ENCODE measurements around the gene GAS2L1.
A peak's percentile ranks its signal among the peaks of the same experiment; 100 is the strongest.

The GAS2L1 gene

GRCh38 chr22:29310065-29310862 lies 3.8 kb downstream of the GAS2L1 start:
- DNase-seq: peak; percentile 60

GRCh38 chr22:29310863-29311339 lies 4.5 kb downstream of the GAS2L1 start:
- DNase-seq: peak; percentile 84

GRCh38 chr22:29311464-29312217 lies 5.2 kb downstream of the GAS2L1 start:
- DNase-seq: peak; percentile 57

- DNase-seq: peak; percentile 61
Measured at GRCh38 chr22:29312218-29313125, 6.0 kb downstream of the GAS2L1 start.

- DNase-seq: peak; percentile 64
Measured at GRCh38 chr22:29313126-29313575, 6.7 kb downstream of the GAS2L1 start.

- DNase-seq: no peak
Measured at GRCh38 chr22:29313576-29314466, 7.4 kb downstream of the GAS2L1 start.

- no peak for DNase-seq
Measured at GRCh38 chr22:29314537-29315285, 8.3 kb downstream of the GAS2L1 start.

- no peak for DNase-seq
Measured at GRCh38 chr22:29315286-29316140, 9.1 kb downstream of the GAS2L1 start, which contains the start of gene RASL10A. TSS of gene RASL10A (minus strand) at chr22:29315697. CDS start at chr22:29315246, 451 bp downstream.

GRCh38 chr22:29316141-29316828 lies 9.8 kb downstream of the GAS2L1 start:
- no peak for DNase-seq

GRCh38 chr22:29317827-29318454 lies 11.5 kb downstream of the GAS2L1 start:
- no peak for DNase-seq

GRCh38 chr22:29319072-29319471 lies 12.6 kb downstream of the GAS2L1 start:
- no peak for DNase-seq

- no peak for DNase-seq
Measured at GRCh38 chr22:29320546-29320945, 14.1 kb downstream of the GAS2L1 start.

GRCh38 chr22:29323641-29324040 lies 17.2 kb downstream of the GAS2L1 start:
- DNase-seq: no peak

- no peak for DNase-seq
Measured at GRCh38 chr22:29325356-29325755, 18.9 kb downstream of the GAS2L1 start.

- no peak for DNase-seq
Measured at GRCh38 chr22:29325785-29326315, 19.4 kb downstream of the GAS2L1 start.

- no peak for DNase-seq
Measured at GRCh38 chr22:29326481-29326880, 20.0 kb downstream of the GAS2L1 start.

GRCh38 chr22:29327089-29327764 lies 20.8 kb downstream of the GAS2L1 start:
- DNase-seq: no peak

GRCh38 chr22:29328055-29328454 lies 21.6 kb downstream of the GAS2L1 start:
- DNase-seq: no peak

Data from activated effector memory CD4-positive, alpha-beta T cell treated with anti-CD3 and anti-CD28 coated beads, Interleukin-2, amount 50 U/mL, for 16 hours (primary cell).